ENCODE measurements around the gene TSPOAP1. TPM values are rescaled to one million over a fixed set of nuclear protein-coding genes. Genes with fewer than 3 reads are reported as not detected.
A peak's percentile ranks its signal among the peaks of the same experiment; 100 is the strongest.

Gene TSPOAP1
- total RNA-seq, 2 experiments from 2014 or later, result 17.8 to 19.5 TPM

GRCh38 chr17:58357312-58358297 lies 29.0 kb upstream of the TSPOAP1 start:
- Mint-ChIP-seq H3K4me1 (ENCODE audit: low read depth) (peaks cover 16% of the 10 kb centered on the region), H3K27ac (no peak overlapping the region), H3K36me3 (ENCODE audit: low read depth) (peaks cover 7% of the 10 kb centered on the region), H3K4me3 (no peak overlapping the region), H3K9me3 (no peaks in the 10 kb centered on the region), H3K27me3 (no peaks in the 10 kb centered on the region)
- DNase-seq, result no peak
- intact Hi-C loops (cut with DNase I, micrococcal nuclease), result no loop called here
- Histone ChIP-seq H3K9me3 (ENCODE audit: control insufficient read depth in 1 of 2, insufficient read depth in 1 of 2, low read length in 2 of 2) (no peaks in the 10 kb centered on the region), H3K4me3 (ENCODE audit: low read length) (no peak overlapping the region), H3K27me3 (ENCODE audit: control insufficient read depth in 1 of 2, insufficient read depth in 2 of 2, low read length in 2 of 2) (no peaks in the 10 kb centered on the region), H3K36me3 (ENCODE audit: insufficient read depth, low read length) (peaks cover 3% of the 10 kb centered on the region), H3K27ac (ENCODE audit: low read depth in 1 of 2, low read length in 2 of 2) (no peak overlapping the region), H3K4me1 (ENCODE audit: insufficient read depth, low read length) (peaks cover 10% of the 10 kb centered on the region)
- TF ChIP-seq, protein P1, sequence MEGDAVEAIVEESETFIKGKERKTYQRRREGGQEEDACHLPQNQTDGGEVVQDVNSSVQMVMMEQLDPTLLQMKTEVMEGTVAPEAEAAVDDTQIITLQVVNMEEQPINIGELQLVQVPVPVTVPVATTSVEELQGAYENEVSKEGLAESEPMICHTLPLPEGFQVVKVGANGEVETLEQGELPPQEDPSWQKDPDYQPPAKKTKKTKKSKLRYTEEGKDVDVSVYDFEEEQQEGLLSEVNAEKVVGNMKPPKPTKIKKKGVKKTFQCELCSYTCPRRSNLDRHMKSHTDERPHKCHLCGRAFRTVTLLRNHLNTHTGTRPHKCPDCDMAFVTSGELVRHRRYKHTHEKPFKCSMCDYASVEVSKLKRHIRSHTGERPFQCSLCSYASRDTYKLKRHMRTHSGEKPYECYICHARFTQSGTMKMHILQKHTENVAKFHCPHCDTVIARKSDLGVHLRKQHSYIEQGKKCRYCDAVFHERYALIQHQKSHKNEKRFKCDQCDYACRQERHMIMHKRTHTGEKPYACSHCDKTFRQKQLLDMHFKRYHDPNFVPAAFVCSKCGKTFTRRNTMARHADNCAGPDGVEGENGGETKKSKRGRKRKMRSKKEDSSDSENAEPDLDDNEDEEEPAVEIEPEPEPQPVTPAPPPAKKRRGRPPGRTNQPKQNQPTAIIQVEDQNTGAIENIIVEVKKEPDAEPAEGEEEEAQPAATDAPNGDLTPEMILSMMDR (IDR thresholded peaks at IDR 0.05), result no peak
- POLR2A ChIA-PET, result interaction anchor here (1.3 to 16.0 kb wide), 3 partner anchors 20 to 60 kb away, joined by 5 to 508 read pairs (median 97); partner anchors contain the start of gene RNF43
- ATAC-seq (ENCODE audit: poor library complexity), result no peak
- CTCF ChIA-PET, result interaction anchor here (0.6 kb wide), 1 partner anchor 991 kb away, joined by 3 read pairs; no protein-coding TSS in a partner anchor

GRCh38 chr17:58356231-58356630 lies 27.6 kb upstream of the TSPOAP1 start:
- Histone ChIP-seq H3K27ac (ENCODE audit: low read depth in 1 of 2, low read length in 2 of 2) (no peak overlapping the region), H3K36me3 (ENCODE audit: insufficient read depth, low read length) (peaks cover under 1% of the 10 kb centered on the region), H3K27me3 (ENCODE audit: control insufficient read depth in 1 of 2, insufficient read depth in 2 of 2, low read length in 2 of 2) (no peaks in the 10 kb centered on the region), H3K9me3 (ENCODE audit: control insufficient read depth in 1 of 2, insufficient read depth in 1 of 2, low read length in 2 of 2) (no peaks in the 10 kb centered on the region), H3K4me1 (ENCODE audit: insufficient read depth, low read length) (peaks cover 20% of the 10 kb centered on the region), H3K4me3 (ENCODE audit: low read length) (no peak overlapping the region)
- ATAC-seq (ENCODE audit: poor library complexity) (no peak), DNase-seq (no peak)
- TF ChIP-seq, protein P1 (IDR thresholded peaks at IDR 0.05), result no peak
- Mint-ChIP-seq H3K9me3 (no peaks in the 10 kb centered on the region), H3K27ac (peak overlapping the region; percentile 8), H3K36me3 (ENCODE audit: low read depth) (peaks cover 18% of the 10 kb centered on the region), H3K27me3 (no peaks in the 10 kb centered on the region), H3K4me1 (ENCODE audit: low read depth) (peaks cover 25% of the 10 kb centered on the region), H3K4me3 (no peak overlapping the region)
- CTCF ChIA-PET, result interaction anchor here (0.7 to 4.8 kb wide), 3 partner anchors 12 to 362 kb away, joined by 3 to 22 read pairs (median 9); partner anchors contain the start of gene RNF43
- POLR2A ChIA-PET, result interaction anchor here (1.3 to 16.0 kb wide), 5 partner anchors 19 to 61 kb away, joined by 3 to 508 read pairs (median 97); partner anchors contain the start of genes RNF43 and TSPOAP1
- intact Hi-C loops (cut with DNase I, micrococcal nuclease), result no loop called here

DNA sequence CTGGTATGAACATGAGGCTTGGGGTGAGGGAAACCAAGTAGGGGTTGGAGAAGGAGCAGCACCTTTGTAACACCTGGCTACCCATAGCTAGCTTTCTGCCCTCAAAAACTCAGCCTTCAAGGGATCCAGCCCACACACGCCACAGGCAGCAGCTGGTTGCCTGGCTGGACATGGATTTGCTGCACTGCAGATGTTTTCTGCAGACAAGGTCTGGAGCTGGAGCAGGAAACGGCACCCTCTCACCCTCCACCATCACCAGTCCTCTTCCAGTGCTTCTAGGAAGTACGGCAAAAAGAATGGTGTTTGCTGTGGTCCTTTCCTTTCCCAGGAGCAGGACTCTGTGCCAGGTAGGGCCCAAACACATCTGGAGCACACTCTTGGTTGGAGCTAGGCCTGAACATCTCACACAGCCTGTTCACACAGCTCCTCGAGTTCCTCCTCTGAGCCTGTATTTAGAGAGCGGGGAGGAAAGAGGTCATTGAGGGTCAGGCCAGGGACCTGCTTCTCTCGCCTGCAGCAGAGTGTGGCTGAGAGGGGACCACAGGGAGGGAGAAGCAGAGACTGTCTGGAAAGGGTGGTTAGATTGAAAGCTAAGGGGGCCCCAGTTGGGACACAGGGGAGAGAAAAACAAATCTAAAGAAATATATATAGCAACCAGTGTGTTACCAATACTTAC lies 26.1 kb upstream of the TSPOAP1 start:
- Mint-ChIP-seq H3K27me3 (no peaks in the 10 kb centered on the region), H3K4me1 (ENCODE audit: low read depth) (peaks cover 33% of the 10 kb centered on the region), H3K36me3 (ENCODE audit: low read depth) (peaks cover 30% of the 10 kb centered on the region), H3K9me3 (no peaks in the 10 kb centered on the region), H3K27ac (peak overlapping the region; percentile 8), H3K4me3 (peak overlapping the region; percentile 81)
- intact Hi-C loops (cut with DNase I, micrococcal nuclease), result loop anchor here in 1 of 2 experiments (5.0 kb wide), 1 partner anchor 367 kb away; the partner anchor contains the start of gene VEZF1
- peaks cover 24% of the 10 kb centered on the region for H3K4me1 ChIP-seq (ENCODE audit: insufficient read depth, low read length)
- CTCF ChIA-PET, result interaction anchor here (2.1 to 4.8 kb wide), 2 partner anchors 10 to 63 kb away, joined by 9 to 22 read pairs; partner anchors contain the start of gene RNF43
- ATAC-seq (ENCODE audit: poor library complexity), result no peak
- no peaks in the 10 kb centered on the region for H3K27me3 ChIP-seq (ENCODE audit: control insufficient read depth in 1 of 2, insufficient read depth in 2 of 2, low read length in 2 of 2)
- TF ChIP-seq, protein P1 (IDR thresholded peaks at IDR 0.05), result no peak
- H3K4me3 ChIP-seq (ENCODE audit: low read length), result no peak overlapping the region
- no peaks in the 10 kb centered on the region for H3K9me3 ChIP-seq (ENCODE audit: control insufficient read depth in 1 of 2, insufficient read depth in 1 of 2, low read length in 2 of 2)
- H3K36me3 ChIP-seq (ENCODE audit: insufficient read depth, low read length), result peaks cover 7% of the 10 kb centered on the region
- H3K27ac ChIP-seq (ENCODE audit: low read depth in 1 of 2, low read length in 2 of 2), result no peak overlapping the region
- POLR2A ChIA-PET, result interaction anchor here (0.6 to 16.0 kb wide), 12 partner anchors 7 to 1520 kb away, joined by 3 to 508 read pairs (median 5); partner anchors contain the start of genes HSF5, RNF43 and TSPOAP1
- no peak for DNase-seq
